SJCRH30 (cell line): ENCODE results near the gene FAM228B. TPM values are rescaled to one million over a fixed set of nuclear protein-coding genes. Genes with fewer than 3 reads are reported as not detected.
"Not testable (repeated sequence)": the region's sequence is repeated elsewhere in the genome, so short reads cannot be mapped to it uniquely, and the experiment has no call there.

ENCODE experiments used
- DNase-seq, 2 experiments: peaks; one replicate each; pipeline ENCODE4 v3.0.0-alpha.2; 2015 to 2020
- H3K27ac ChIP-seq: fragments of 250-450 bp; sonication (Bioruptor Pico); 2 replicates; pipeline ENCODE4 v1.5.1; 2020; ENCODE audit warnings: mild to moderate bottlenecking, moderate library complexity
- H3K27me3 ChIP-seq: fragments of 250-450 bp; sonication (Bioruptor Pico); 2 replicates; pipeline ENCODE4 v1.5.1; 2020; ENCODE audit warnings: mild to moderate bottlenecking, moderate library complexity
- H3K36me3 ChIP-seq: fragments of 250-450 bp; sonication (Bioruptor Pico); 2 replicates; pipeline ENCODE4 v1.5.1; 2020; ENCODE audit warnings: mild to moderate bottlenecking, moderate library complexity
- H3K4me1 ChIP-seq: fragments of 250-450 bp; sonication (Bioruptor Pico); 2 replicates; pipeline ENCODE4 v1.5.1; 2020; ENCODE audit warnings: mild to moderate bottlenecking, moderate library complexity
- H3K4me3 ChIP-seq: fragments of 250-450 bp; sonication (Bioruptor Pico); 2 replicates; pipeline ENCODE4 v1.5.1; 2020; ENCODE audit warnings: mild to moderate bottlenecking, moderate library complexity
- H3K9me3 ChIP-seq: fragments of 250-450 bp; sonication (Bioruptor Pico); replicated peaks from 2 replicates; pipeline ENCODE4 v1.5.1; 2020; ENCODE audit warnings: mild to moderate bottlenecking, moderate library complexity
- total RNA-seq: library from RNA; depleted of rRNA; stranded (reverse); fragments of >200 nt; shearing (Covaris generic); gene quantifications from 2 replicates; pipeline ENCODE4 v1.2.3, GENCODE V29; 2014

Gene FAM228B
- total RNA-seq, 1 experiment from 2014 or later, result 2.2 TPM

GRCh38 chr2:24086241-24086640 is 37.0 kb upstream of the FAM228B start:
- Histone ChIP-seq H3K27ac (no peak overlapping the region), H3K27me3 (no peaks in the 10 kb centered on the region), H3K4me3 (no peak overlapping the region), H3K4me1 (peaks cover 24% of the 10 kb centered on the region), H3K9me3 (no peaks in the 10 kb centered on the region), H3K36me3 (peaks cover 6% of the 10 kb centered on the region)
- no peak for DNase-seq

- Histone ChIP-seq H3K4me3 (no peak overlapping the region), H3K4me1 (peaks cover 16% of the 10 kb centered on the region)
- no peak for DNase-seq
Observed at GRCh38 chr2:24087032-24087431, 36.2 kb upstream of the FAM228B start.

GRCh38 chr2:24088821-24089359 is 34.4 kb upstream of the FAM228B start:
- no peaks in the 10 kb centered on the region for H3K9me3 ChIP-seq
- no peaks in the 10 kb centered on the region for H3K36me3 ChIP-seq
- H3K4me3 ChIP-seq, result no peak overlapping the region
- no peaks in the 10 kb centered on the region for H3K27me3 ChIP-seq
- H3K27ac ChIP-seq, result no peak overlapping the region
- no peak for DNase-seq
- H3K4me1 ChIP-seq, result peaks cover 3% of the 10 kb centered on the region; the same call in 1 of the 2 replicates

More at GRCh38 chr2:24087032-24087431, 36.2 kb upstream of the FAM228B start:
- Histone ChIP-seq H3K27me3 (no peaks in the 10 kb centered on the region), H3K36me3 (peaks cover 6% of the 10 kb centered on the region), H3K9me3 (no peaks in the 10 kb centered on the region), H3K27ac (no peak overlapping the region)

GRCh38 chr2:24093270-24093669 is 30.0 kb upstream of the FAM228B start:
- H3K36me3 ChIP-seq, H3K9me3 ChIP-seq, H3K4me3 ChIP-seq, H3K4me1 ChIP-seq, H3K27me3 ChIP-seq, DNase-seq, H3K27ac ChIP-seq: not testable (repeated sequence)

- H3K4me1 ChIP-seq, H3K27ac ChIP-seq: not testable (repeated sequence)
Observed at GRCh38 chr2:24095171-24095677, 28.0 kb upstream of the FAM228B start.

GRCh38 chr2:24100732-24101131 is 22.5 kb upstream of the FAM228B start:
- not testable (repeated sequence) for H3K4me3 ChIP-seq, DNase-seq, H3K27me3 ChIP-seq

More at GRCh38 chr2:24095171-24095677, 28.0 kb upstream of the FAM228B start:
- H3K4me3 ChIP-seq, H3K9me3 ChIP-seq, H3K27me3 ChIP-seq, DNase-seq, H3K36me3 ChIP-seq: not testable (repeated sequence)

GRCh38 chr2:24101992-24102391 is 21.3 kb upstream of the FAM228B start:
- no peaks in the 10 kb centered on the region for H3K4me1 ChIP-seq
- DNase-seq, result no peak
- H3K27ac ChIP-seq, result no peak overlapping the region
- H3K4me3 ChIP-seq, result no peak overlapping the region
- H3K9me3 ChIP-seq, result peaks cover 8% of the 10 kb centered on the region
- H3K27me3 ChIP-seq, result no peaks in the 10 kb centered on the region
- H3K36me3 ChIP-seq, result no peaks in the 10 kb centered on the region

More at GRCh38 chr2:24100732-24101131, 22.5 kb upstream of the FAM228B start:
- not testable (repeated sequence) for H3K4me1 ChIP-seq, H3K9me3 ChIP-seq, H3K36me3 ChIP-seq, H3K27ac ChIP-seq

- Histone ChIP-seq H3K4me1 (no peaks in the 10 kb centered on the region), H3K27me3 (no peaks in the 10 kb centered on the region), H3K4me3 (no peak overlapping the region), H3K36me3 (no peaks in the 10 kb centered on the region), H3K27ac (no peak overlapping the region), H3K9me3 (peaks cover 12% of the 10 kb centered on the region)
- DNase-seq, result no peak
Observed at GRCh38 chr2:24102677-24103076, 20.6 kb upstream of the FAM228B start.

- Histone ChIP-seq H3K4me1 (no peaks in the 10 kb centered on the region), H3K9me3 (peaks cover 12% of the 10 kb centered on the region), H3K36me3 (no peaks in the 10 kb centered on the region), H3K27ac (no peak overlapping the region), H3K27me3 (no peaks in the 10 kb centered on the region), H3K4me3 (no peak overlapping the region)
- no peak for DNase-seq
Observed at GRCh38 chr2:24104110-24104650, 19.1 kb upstream of the FAM228B start.

GRCh38 chr2:24104906-24105305 is 18.4 kb upstream of the FAM228B start:
- Histone ChIP-seq H3K27ac (no peak overlapping the region), H3K9me3 (peaks cover 12% of the 10 kb centered on the region), H3K36me3 (no peaks in the 10 kb centered on the region), H3K4me3 (no peak overlapping the region), H3K4me1 (no peaks in the 10 kb centered on the region), H3K27me3 (no peaks in the 10 kb centered on the region)
- DNase-seq, result no peak

GRCh38 chr2:24105816-24106215 is 17.5 kb upstream of the FAM228B start:
- no peak for DNase-seq
- no peaks in the 10 kb centered on the region for H3K27me3 ChIP-seq
- no peaks in the 10 kb centered on the region for H3K4me1 ChIP-seq
- peaks cover 12% of the 10 kb centered on the region for H3K9me3 ChIP-seq
- no peak overlapping the region for H3K27ac ChIP-seq
- no peaks in the 10 kb centered on the region for H3K36me3 ChIP-seq
- H3K4me3 ChIP-seq, result no peak overlapping the region

- H3K4me1 ChIP-seq, result peaks cover 1% of the 10 kb centered on the region; the same call in 1 of the 2 replicates
- no peak overlapping the region for H3K27ac ChIP-seq
- H3K4me3 ChIP-seq, result no peak overlapping the region
- H3K36me3 ChIP-seq, result no peaks in the 10 kb centered on the region
- no peaks in the 10 kb centered on the region for H3K27me3 ChIP-seq
- H3K9me3 ChIP-seq, result peaks cover 12% of the 10 kb centered on the region
- DNase-seq, result no peak
Observed at GRCh38 chr2:24106786-24107185, 16.5 kb upstream of the FAM228B start.

GRCh38 chr2:24107336-24107735 is 15.9 kb upstream of the FAM228B start:
- Histone ChIP-seq H3K27ac (no peak overlapping the region), H3K9me3 (peaks cover 12% of the 10 kb centered on the region), H3K27me3 (no peaks in the 10 kb centered on the region), H3K36me3 (no peaks in the 10 kb centered on the region), H3K4me1 (peaks cover 2% of the 10 kb centered on the region; the same call in 1 of the 2 replicates), H3K4me3 (no peak overlapping the region)
- no peak for DNase-seq

- not testable (repeated sequence) for H3K27ac ChIP-seq, DNase-seq, H3K4me3 ChIP-seq, H3K36me3 ChIP-seq, H3K27me3 ChIP-seq, H3K4me1 ChIP-seq
- H3K9me3 ChIP-seq, result peaks cover 12% of the 10 kb centered on the region
Observed at GRCh38 chr2:24109431-24109830, 13.8 kb upstream of the FAM228B start.

GRCh38 chr2:24110660-24111303 is 12.5 kb upstream of the FAM228B start:
- peaks cover 9% of the 10 kb centered on the region for H3K9me3 ChIP-seq
- H3K36me3 ChIP-seq, result no peaks in the 10 kb centered on the region
- no peak for DNase-seq
- peaks cover 2% of the 10 kb centered on the region; the same call in 1 of the 2 replicates for H3K4me1 ChIP-seq
- H3K27me3 ChIP-seq, result no peaks in the 10 kb centered on the region
- H3K27ac ChIP-seq, result no peak overlapping the region
- H3K4me3 ChIP-seq, result no peak overlapping the region
